Right lobe of liver (tissue), 4 donors: ENCODE data around the gene TSFM.

Experiments used
- POLR2A ChIP-seq: fragments of 450-650 bp; IDR thresholded peaks from one replicate; pipeline ENCODE4 v1.6.1; 2017; ENCODE audit warnings: antibody characterized with exemption, mild to moderate bottlenecking
- TF ChIP-seq, protein P1 (sequence below), 4 donors: fragments of 200-600 bp in 3 of 4; fragments of 450-650 bp in 1 of 4; IDR thresholded peaks; one replicate each; pipeline versions ENCODE4 v1.5.1 to v1.8.0; 2016 to 2022; ENCODE audit warnings: antibody characterized with exemption in 4 of 4, mild to moderate bottlenecking in 2 of 4
- donor health status: DM: no; HTN: no; CAD: no.
- donor health status: DM: no; HTN: no; CAD: no.
- donor health status: DM: no; HTN: yes; CAD: no.

DNA sequence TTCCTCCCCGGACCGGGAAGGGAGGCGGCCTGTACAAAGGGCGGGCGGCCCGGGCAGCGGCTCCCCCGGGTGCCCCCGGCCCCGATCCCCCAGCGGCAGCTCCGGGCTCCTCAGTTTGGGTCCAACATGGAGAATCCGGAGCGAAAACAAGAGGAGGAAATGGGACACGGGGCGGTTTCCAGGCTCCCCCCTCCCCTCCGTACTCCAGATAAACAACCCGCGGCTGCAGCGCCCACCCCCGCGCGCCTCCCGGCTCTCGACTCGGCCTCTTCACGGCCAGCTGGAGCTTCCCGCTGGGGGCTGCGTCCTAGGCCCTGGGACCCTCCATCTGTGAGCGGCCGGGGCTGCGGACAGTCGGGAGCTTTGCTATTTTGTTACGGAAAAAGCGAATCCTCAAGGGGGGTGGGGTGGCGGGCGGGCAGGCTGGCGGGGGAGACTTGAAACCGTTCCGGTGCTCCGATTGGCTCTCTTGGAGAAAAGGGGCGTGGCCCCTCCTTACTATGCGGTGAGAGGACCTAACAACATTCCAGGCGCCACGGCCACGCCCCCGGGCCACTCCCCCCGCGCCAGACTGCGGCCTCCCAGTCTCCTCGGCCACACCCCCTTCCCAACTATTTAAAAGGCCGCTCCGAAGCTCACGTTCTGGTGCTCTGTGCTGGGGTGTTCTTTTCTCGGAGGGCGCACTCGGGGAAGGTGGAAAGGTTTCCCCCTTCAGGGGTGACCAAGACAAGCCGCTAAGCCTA is 64.2 kb downstream of the TSFM start, which contains the start of gene CTDSP2:
- TF ChIP-seq, protein P1, sequence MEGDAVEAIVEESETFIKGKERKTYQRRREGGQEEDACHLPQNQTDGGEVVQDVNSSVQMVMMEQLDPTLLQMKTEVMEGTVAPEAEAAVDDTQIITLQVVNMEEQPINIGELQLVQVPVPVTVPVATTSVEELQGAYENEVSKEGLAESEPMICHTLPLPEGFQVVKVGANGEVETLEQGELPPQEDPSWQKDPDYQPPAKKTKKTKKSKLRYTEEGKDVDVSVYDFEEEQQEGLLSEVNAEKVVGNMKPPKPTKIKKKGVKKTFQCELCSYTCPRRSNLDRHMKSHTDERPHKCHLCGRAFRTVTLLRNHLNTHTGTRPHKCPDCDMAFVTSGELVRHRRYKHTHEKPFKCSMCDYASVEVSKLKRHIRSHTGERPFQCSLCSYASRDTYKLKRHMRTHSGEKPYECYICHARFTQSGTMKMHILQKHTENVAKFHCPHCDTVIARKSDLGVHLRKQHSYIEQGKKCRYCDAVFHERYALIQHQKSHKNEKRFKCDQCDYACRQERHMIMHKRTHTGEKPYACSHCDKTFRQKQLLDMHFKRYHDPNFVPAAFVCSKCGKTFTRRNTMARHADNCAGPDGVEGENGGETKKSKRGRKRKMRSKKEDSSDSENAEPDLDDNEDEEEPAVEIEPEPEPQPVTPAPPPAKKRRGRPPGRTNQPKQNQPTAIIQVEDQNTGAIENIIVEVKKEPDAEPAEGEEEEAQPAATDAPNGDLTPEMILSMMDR (IDR thresholded peaks at IDR 0.05) = peak in 1 of 4 donors; percentile 11
- peak; percentile 79 for TF ChIP-seq POLR2A
